ENCODE measurements around the gene EXOC2.
"Not testable (repeated sequence)": the region's sequence is repeated elsewhere in the genome, so short reads cannot be mapped to it uniquely, and the experiment has no call there.

EXOC2 gene

GRCh38 chr6:665403-666267 is 27.3 kb downstream of the EXOC2 start:
- no peak overlapping the region for H3K4me3 ChIP-seq
- no peak for TF ChIP-seq CTCF (IDR thresholded peaks at IDR 0.05)
- DNase-seq (ENCODE audit: low spot score), result no peak
- H3K27ac ChIP-seq, result no peak overlapping the region

- not testable (repeated sequence) for DNase-seq (ENCODE audit: low spot score); H3K27ac ChIP-seq; H3K4me3 ChIP-seq
Measured at GRCh38 chr6:663788-664187, 29.2 kb downstream of the EXOC2 start.

GRCh38 chr6:659716-660581 is 33.0 kb downstream of the EXOC2 start:
- Histone ChIP-seq H3K4me3 (no peak overlapping the region), H3K27ac (no peak overlapping the region)
- TF ChIP-seq CTCF (IDR thresholded peaks at IDR 0.05), result no peak
- no peak for DNase-seq (ENCODE audit: low spot score)

GRCh38 chr6:658244-658643 is 34.7 kb downstream of the EXOC2 start:
- no peak for TF ChIP-seq CTCF (IDR thresholded peaks at IDR 0.05)
- Histone ChIP-seq H3K4me3 (no peak overlapping the region), H3K27ac (no peak overlapping the region)
- DNase-seq (ENCODE audit: low spot score), result no peak

GRCh38 chr6:657743-658142 is 35.2 kb downstream of the EXOC2 start:
- TF ChIP-seq CTCF (IDR thresholded peaks at IDR 0.05), result no peak
- no peak for DNase-seq (ENCODE audit: low spot score)
- Histone ChIP-seq H3K4me3 (no peak overlapping the region), H3K27ac (no peak overlapping the region)

- Histone ChIP-seq H3K27ac (no peak within 1 kb of the TSS), H3K4me3 (no peak within 1 kb of the TSS)
- no peak for TF ChIP-seq CTCF (IDR thresholded peaks at IDR 0.05)
- DNase-seq (ENCODE audit: low spot score), result no peak
Measured at GRCh38 chr6:656460-657252, 36.3 kb downstream of the EXOC2 start, which contains the start of gene HUS1B. Gene HUS1B, minus strand, starts transcription at chr6:657100. Its CDS starts 156 bp downstream, at chr6:656944.

GRCh38 chr6:654136-654535 is 38.8 kb downstream of the EXOC2 start:
- Histone ChIP-seq H3K4me3 (no peak overlapping the region), H3K27ac (no peak overlapping the region)
- TF ChIP-seq CTCF (IDR thresholded peaks at IDR 0.05), result no peak
- DNase-seq (ENCODE audit: low spot score), result no peak
